ENCODE data around the gene MIPOL1. TPM values are rescaled to one million over a fixed set of nuclear protein-coding genes. Genes with fewer than 3 reads are reported as not detected.

Gene MIPOL1
- total and polyA plus RNA-seq, 2 of the 13 experiments (the other 11 are each of a cell fraction or from before 2014, with no cell fraction given) = 8.6 to 34.2 TPM

GRCh38 chr14:37197421-37198272 is at the start of gene MIPOL1 (continued):
- TF ChIP-seq HMGXB3 (CRISPR knock-in tag; IDR thresholded peaks at IDR 0.05; ENCODE audit: borderline replicate concordance) = peak; percentile 61; the same call in 1 of the 2 replicates
- peak; percentile 100 for TF ChIP-seq SRY (CRISPR knock-in tag; IDR thresholded peaks at IDR 0.05)
- TF ChIP-seq ZNF546 (CRISPR knock-in tag; conservative IDR thresholded peaks at IDR 0.05) = peak; percentile 89
- peak; percentile 51 for TF ChIP-seq PAXIP1 (CRISPR knock-in tag; conservative IDR thresholded peaks at IDR 0.05)
- TF ChIP-seq SKIL (CRISPR knock-in tag; IDR thresholded peaks at IDR 0.05; ENCODE audit: borderline replicate concordance) = peak; percentile 96
- TF ChIP-seq PRDM10 (CRISPR knock-in tag; IDR thresholded peaks at IDR 0.05; ENCODE audit: low read depth) = peak; percentile 50; the same call in 1 of the 2 replicates
